GM11168 (cell line): ENCODE data around the gene PCDHB10.
"Not testable (repeated sequence)": the region's sequence is repeated elsewhere in the genome, so short reads cannot be mapped to it uniquely, and the experiment has no call there.

Experiments
- in situ Hi-C: fragments of 300-500 bp; cut with MboI; formaldehyde crosslinking; loops from one replicate; pipeline ENCODE4 v1.12.0; 2022; ENCODE audit warnings: low sequenced_read_pairs; ENCODE audit not compliant: unreplicated experiment

The PCDHB10 gene

GRCh38 chr5:141186897-141187512 is 5.1 kb upstream of the PCDHB10 start, which contains the start of gene PCDHB9:
TSS of gene PCDHB9 (plus strand) at chr5:141187161. CDS start at chr5:141187319, 158 bp downstream.
- in situ Hi-C loops = no loop called here

- in situ Hi-C loops = not testable (repeated sequence)
These were observed 3.5 kb upstream of the PCDHB10 start for GRCh38 chr5:141188682-141189081.

- in situ Hi-C loops = not testable (repeated sequence)
These were observed 3.0 kb upstream of the PCDHB10 start for GRCh38 chr5:141189131-141189530.

GRCh38 chr5:141194332-141194731 is 2.2 kb downstream of the PCDHB10 start:
- in situ Hi-C loops = not testable (repeated sequence)

GRCh38 chr5:141196363-141196762 is 4.2 kb downstream of the PCDHB10 start:
- in situ Hi-C loops = no loop called here

- in situ Hi-C loops = no loop called here
These were observed 7.4 kb downstream of the PCDHB10 start, which contains the start of gene PCDHB11 for GRCh38 chr5:141199359-141200235. TSS of gene PCDHB11 (plus strand) at chr5:141199627. CDS start at chr5:141199775, 148 bp downstream.

GRCh38 chr5:141201126-141201525 is 9.0 kb downstream of the PCDHB10 start:
- in situ Hi-C loops = not testable (repeated sequence)

GRCh38 chr5:141201646-141202045 is 9.5 kb downstream of the PCDHB10 start:
- in situ Hi-C loops = not testable (repeated sequence)

GRCh38 chr5:141208478-141208877 is 16.3 kb downstream of the PCDHB10 start, which contains the start of gene PCDHB12:
TSS of gene PCDHB12 (plus strand) at chr5:141208719. CDS start at chr5:141208908, 189 bp downstream.
- in situ Hi-C loops = no loop called here

- in situ Hi-C loops = not testable (repeated sequence)
These were observed 18.1 kb downstream of the PCDHB10 start for GRCh38 chr5:141210281-141210680.

GRCh38 chr5:141210849-141211248 is 18.7 kb downstream of the PCDHB10 start:
- in situ Hi-C loops = not testable (repeated sequence)

GRCh38 chr5:141213656-141214339 is 21.6 kb downstream of the PCDHB10 start, which contains the start of gene PCDHB13:
TSS of gene PCDHB13 (plus strand) at chr5:141213919. CDS start at chr5:141214124, 205 bp downstream.
- in situ Hi-C loops = not testable (repeated sequence)

GRCh38 chr5:141214583-141214982 is 22.4 kb downstream of the PCDHB10 start:
- in situ Hi-C loops = not testable (repeated sequence)

GRCh38 chr5:141215504-141215903 is 23.4 kb downstream of the PCDHB10 start:
- in situ Hi-C loops = not testable (repeated sequence)

- in situ Hi-C loops = not testable (repeated sequence)
These were observed 23.9 kb downstream of the PCDHB10 start for GRCh38 chr5:141216035-141216434.

- in situ Hi-C loops = no loop called here
These were observed 31.1 kb downstream of the PCDHB10 start, which contains the start of gene PCDHB14 for GRCh38 chr5:141223112-141223783. TSS of gene PCDHB14 (plus strand) at chr5:141223343. CDS start at chr5:141223506, 163 bp downstream.

GRCh38 chr5:141224844-141225243 is 32.7 kb downstream of the PCDHB10 start:
- in situ Hi-C loops = not testable (repeated sequence)

GRCh38 chr5:141225421-141225820 is 33.3 kb downstream of the PCDHB10 start:
- in situ Hi-C loops = not testable (repeated sequence)

- in situ Hi-C loops = no loop called here
These were observed 42.0 kb downstream of the PCDHB10 start for GRCh38 chr5:141234109-141234667.
